BE2C (cell line): Measurements from ENCODE around the gene TCERG1L.
"Not testable (repeated sequence)": the region's sequence is repeated elsewhere in the genome, so short reads cannot be mapped to it uniquely, and the experiment has no call there.

ENCODE experiments used
- DNase-seq: peaks from one replicate; pipeline ENCODE4 v3.0.0-alpha.2; 2020
- H3K27me3 ChIP-seq: fragments of 250-450 bp; sonication (Bioruptor Pico); 2 replicates; pipeline ENCODE4 v1.5.1; 2020; ENCODE audit warnings: mild to moderate bottlenecking
- H3K36me3 ChIP-seq: fragments of 250-450 bp; sonication (Bioruptor Pico); 2 replicates; pipeline ENCODE4 v1.5.1; 2020; ENCODE audit warnings: mild to moderate bottlenecking
- H3K4me1 ChIP-seq: fragments of 250-450 bp; sonication (Bioruptor Pico); 2 replicates; pipeline ENCODE4 v1.5.1; 2020
- H3K4me3 ChIP-seq: 2 replicates; pipeline ENCODE4 v1.5.1; 2011; ENCODE audit warnings: low read depth, low read length
- H3K9me3 ChIP-seq: fragments of 250-450 bp; sonication (Bioruptor Pico); 2 replicates; pipeline ENCODE4 v1.5.1; 2020
- TF ChIP-seq, protein P1 (sequence below): IDR thresholded peaks from 2 replicates; pipeline ENCODE4 v1.5.1; 2012; ENCODE audit warnings: mild to moderate bottlenecking, low read depth, low read length

The TCERG1L gene

DNA sequence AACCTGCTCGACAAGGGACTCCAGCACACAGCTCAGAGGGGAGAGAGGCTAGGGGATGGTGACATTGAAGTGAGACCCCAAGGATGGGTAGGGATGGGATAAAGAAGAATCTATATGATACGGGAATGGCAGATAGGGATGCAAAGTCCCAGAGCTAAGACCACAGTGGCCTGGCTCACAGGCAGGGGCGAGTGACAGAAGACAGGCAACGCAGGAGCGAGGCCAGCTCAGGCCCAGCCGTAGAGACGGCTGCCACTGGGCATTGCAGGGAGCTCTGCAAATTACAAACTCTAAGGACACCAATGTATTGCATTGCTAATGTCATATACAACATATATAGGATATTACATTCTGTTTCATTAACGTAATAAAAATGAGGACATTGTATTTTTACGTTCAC is 131.4 kb downstream of the TCERG1L start:
- Histone ChIP-seq H3K9me3 (no peaks in the 10 kb centered on the region), H3K4me1 (no peaks in the 10 kb centered on the region), H3K4me3 (no peak overlapping the region), H3K36me3 (no peaks in the 10 kb centered on the region), H3K27me3 (no peaks in the 10 kb centered on the region)
- TF ChIP-seq, protein P1, sequence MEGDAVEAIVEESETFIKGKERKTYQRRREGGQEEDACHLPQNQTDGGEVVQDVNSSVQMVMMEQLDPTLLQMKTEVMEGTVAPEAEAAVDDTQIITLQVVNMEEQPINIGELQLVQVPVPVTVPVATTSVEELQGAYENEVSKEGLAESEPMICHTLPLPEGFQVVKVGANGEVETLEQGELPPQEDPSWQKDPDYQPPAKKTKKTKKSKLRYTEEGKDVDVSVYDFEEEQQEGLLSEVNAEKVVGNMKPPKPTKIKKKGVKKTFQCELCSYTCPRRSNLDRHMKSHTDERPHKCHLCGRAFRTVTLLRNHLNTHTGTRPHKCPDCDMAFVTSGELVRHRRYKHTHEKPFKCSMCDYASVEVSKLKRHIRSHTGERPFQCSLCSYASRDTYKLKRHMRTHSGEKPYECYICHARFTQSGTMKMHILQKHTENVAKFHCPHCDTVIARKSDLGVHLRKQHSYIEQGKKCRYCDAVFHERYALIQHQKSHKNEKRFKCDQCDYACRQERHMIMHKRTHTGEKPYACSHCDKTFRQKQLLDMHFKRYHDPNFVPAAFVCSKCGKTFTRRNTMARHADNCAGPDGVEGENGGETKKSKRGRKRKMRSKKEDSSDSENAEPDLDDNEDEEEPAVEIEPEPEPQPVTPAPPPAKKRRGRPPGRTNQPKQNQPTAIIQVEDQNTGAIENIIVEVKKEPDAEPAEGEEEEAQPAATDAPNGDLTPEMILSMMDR = no peak
- no peak for DNase-seq

DNA sequence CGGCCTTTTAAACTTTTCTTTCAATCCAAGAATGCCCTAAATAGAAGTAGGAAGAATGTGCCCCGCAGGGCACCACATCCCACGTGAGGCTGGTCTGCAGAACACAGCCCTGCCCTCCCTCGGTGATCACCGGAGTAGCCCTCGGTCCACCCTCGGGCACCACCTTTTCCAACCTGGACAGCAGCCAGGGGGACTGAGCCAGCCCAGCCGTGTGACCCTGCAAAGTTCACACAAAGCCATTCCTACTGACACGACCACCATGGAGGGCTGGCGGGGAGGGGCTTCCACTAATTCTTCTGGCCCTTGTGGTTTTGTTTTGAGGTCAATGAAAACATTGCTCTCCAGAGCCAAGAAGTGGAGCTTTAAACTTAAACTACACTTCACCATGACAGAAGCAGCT is 132.2 kb downstream of the TCERG1L start:
- Histone ChIP-seq H3K27me3 (no peaks in the 10 kb centered on the region), H3K4me3 (no peak overlapping the region), H3K36me3 (no peaks in the 10 kb centered on the region), H3K9me3 (no peaks in the 10 kb centered on the region), H3K4me1 (no peaks in the 10 kb centered on the region)
- DNase-seq = no peak
- TF ChIP-seq, protein P1 = no peak

DNA sequence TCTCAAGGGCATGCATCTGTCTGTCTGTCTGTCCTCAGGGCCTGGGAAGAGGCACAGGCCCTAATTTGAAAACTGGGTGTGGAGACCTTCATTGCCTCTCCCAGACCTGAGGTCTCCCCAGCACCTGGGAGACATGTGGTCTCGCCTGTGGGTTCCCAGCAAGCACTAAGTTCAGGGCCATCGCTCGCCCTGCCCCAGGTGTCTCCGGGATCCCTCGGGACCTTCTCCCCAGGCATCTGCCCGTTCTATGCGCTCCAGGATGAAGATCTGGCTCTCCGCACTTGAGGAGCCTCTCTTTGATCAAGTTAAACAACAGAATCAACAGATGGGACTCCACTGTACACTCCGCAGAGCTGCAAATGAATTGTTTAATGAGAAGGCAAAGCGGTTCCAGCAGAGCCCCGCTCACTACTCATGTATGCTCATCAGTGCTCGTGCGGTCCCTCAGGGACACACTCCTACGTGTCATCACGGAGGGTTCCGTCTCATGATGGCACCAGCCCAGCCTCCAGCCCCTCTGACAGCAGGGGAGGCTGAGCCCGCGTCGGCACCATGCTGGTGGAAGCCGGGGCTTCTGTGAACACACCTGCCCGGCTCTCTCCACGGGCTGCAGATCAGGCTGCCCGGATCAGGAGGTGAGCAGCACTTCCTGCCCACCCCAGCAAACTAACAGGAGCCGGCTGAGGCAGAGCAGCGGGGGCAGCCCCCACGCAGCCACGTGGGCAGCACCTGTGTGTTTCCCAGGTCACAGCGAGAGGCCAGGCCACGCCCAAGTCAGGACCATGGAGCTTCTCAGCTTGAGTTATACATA is 132.8 kb downstream of the TCERG1L start:
- H3K4me1 ChIP-seq = no peaks in the 10 kb centered on the region
- no peak overlapping the region for H3K4me3 ChIP-seq
- no peaks in the 10 kb centered on the region for H3K9me3 ChIP-seq
- TF ChIP-seq, protein P1 = no peak
- H3K27me3 ChIP-seq = no peaks in the 10 kb centered on the region
- H3K36me3 ChIP-seq = no peaks in the 10 kb centered on the region
- DNase-seq = no peak

DNA sequence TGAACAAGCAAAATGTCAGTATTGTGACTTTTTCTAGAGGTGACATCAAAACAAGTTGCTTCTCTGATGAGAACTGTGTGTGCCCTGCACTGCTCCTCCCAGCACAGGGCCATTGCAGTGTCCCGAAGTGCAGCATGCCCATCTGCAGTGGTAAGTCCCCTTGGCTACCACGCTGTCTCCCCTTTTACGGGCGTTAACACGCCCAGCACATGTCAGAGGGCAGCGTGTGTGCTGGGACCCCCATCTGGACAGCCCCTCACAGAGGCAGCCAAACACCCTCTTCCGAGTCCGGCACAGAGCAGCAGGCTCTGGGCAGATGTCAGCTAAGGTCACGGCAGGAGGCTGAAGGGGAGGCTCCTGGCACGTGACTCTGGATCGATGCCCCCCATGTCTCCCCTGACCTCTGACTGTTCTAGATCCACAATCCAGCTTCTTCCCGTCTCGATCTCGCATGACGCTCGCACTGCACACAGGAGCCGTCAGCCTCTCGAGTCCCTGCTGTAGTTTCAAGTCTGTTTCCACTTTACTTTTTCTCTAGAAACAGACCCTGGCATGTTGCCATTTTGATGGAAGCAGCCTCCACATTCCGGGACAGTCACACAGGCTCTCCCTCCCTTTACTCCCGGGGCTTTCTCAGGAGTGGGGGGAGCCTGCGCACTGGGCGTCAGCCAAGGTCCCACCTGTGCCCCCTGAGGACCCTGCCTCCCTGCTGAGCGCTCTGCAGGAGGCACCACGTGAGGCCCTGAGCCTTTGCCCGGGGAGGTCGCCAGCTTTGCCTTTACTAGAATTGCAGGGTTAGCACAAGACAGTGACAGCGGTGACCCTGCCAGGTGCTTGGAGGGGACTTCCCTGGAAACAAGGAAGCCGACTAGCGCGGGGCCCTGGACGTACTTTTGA is 133.8 kb downstream of the TCERG1L start:
- H3K27me3 ChIP-seq = no peaks in the 10 kb centered on the region
- no peaks in the 10 kb centered on the region for H3K36me3 ChIP-seq
- H3K4me3 ChIP-seq = no peak overlapping the region
- H3K4me1 ChIP-seq = no peaks in the 10 kb centered on the region
- no peaks in the 10 kb centered on the region for H3K9me3 ChIP-seq
- TF ChIP-seq, protein P1 = no peak
- DNase-seq = no peak

DNA sequence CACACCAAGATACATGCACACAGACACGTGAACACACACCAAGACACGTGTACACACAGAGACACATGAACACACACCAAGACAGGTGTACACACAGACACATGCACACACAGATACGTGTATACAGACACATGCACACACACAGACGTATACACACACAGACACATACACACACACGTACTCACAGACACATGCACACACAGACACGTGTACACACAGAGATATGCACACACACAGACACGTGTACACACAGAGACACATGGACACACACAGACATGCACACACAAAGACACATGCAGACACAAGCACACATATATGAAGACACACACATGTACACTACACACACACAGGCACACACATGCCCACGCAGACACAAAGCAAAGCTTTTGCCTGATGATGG is 134.6 kb downstream of the TCERG1L start:
- H3K9me3 ChIP-seq = no peaks in the 10 kb centered on the region
- H3K36me3 ChIP-seq = no peaks in the 10 kb centered on the region
- no peaks in the 10 kb centered on the region for H3K4me1 ChIP-seq
- TF ChIP-seq, protein P1 = no peak
- H3K4me3 ChIP-seq = no peak overlapping the region
- no peaks in the 10 kb centered on the region for H3K27me3 ChIP-seq
- DNase-seq = no peak

DNA sequence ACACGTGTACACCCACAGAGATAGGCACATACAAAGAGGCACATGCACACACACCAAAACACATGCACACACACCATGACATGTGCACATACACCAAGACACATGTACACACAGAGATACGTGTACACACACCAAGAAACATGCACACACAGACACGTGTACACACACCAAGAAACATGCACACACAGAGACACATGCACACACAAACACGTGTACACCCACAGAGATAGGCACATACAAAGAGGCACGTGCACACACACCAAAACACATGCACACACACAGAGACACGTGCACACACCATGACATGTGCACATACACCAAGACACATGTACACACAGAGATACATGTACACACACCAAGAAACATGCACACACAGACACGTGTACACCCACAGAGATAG is 135.2 kb downstream of the TCERG1L start:
- not testable (repeated sequence) for H3K9me3 ChIP-seq, H3K36me3 ChIP-seq, DNase-seq, H3K27me3 ChIP-seq, H3K4me1 ChIP-seq, H3K4me3 ChIP-seq
